ENCODE data around the gene CROCC2. TPM values are rescaled to one million over a fixed set of nuclear protein-coding genes. Genes with fewer than 3 reads are reported as not detected.

Gene CROCC2
- total RNA-seq, 1 donor from 2014 or later: 0.23 TPM

DNA sequence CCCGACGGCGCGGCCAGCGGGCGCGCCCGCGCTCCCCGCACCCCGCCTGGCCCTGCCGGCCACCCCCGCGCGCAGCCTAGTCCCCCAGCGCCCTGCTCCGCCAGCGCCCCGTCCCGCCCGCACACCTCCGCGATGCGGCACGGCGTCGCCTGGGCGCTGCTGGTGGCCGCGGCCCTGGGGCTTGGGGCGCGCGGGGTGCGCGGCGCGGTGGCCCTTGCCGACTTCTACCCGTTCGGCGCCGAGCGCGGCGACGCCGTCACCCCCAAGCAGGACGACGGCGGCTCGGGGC is 92.5 kb downstream of the CROCC2 start:
- no peak for DNase-seq (ENCODE audit: low spot score)

DNA sequence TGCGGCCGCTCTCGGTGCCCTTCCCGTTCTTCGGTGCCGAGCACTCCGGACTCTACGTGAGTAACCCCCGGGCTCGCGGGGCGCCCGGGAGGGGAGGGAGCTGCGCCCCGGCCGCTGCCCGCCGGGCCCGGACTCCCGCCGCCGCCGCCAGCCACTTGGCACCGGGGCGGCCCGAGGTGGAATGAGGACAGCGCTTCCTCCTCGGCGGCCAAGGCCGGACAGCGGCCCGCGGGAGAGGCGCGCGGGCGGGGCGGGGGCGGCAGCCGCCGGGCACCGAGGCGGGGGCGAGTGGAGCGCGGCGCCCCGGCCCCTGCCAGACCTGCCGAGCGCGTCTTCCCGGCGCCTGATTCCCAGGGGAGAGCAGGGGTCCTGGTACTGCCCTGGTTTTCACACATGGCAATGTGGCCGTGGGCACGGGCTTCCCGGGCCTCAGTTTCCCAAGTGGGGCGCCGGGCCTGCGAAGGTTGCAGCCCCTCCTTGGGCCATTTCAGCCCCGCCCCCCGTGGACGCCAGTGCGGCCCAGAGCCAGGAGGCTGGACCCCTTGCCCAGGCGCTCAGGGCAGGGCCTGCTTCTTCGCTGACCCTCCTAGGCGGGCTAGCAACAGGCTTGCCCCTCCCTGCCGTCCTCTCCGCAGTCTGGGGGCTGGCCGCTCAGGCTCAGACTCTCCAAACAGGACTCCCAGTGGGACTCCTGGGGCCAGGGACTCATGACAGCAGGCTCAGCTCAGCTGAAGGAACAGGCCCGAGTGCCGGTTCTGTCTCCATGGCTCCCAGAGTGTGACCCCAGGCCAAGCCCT is 93.1 kb downstream of the CROCC2 start:
- DNase-seq (ENCODE audit: low spot score): peak; percentile 45

DNA sequence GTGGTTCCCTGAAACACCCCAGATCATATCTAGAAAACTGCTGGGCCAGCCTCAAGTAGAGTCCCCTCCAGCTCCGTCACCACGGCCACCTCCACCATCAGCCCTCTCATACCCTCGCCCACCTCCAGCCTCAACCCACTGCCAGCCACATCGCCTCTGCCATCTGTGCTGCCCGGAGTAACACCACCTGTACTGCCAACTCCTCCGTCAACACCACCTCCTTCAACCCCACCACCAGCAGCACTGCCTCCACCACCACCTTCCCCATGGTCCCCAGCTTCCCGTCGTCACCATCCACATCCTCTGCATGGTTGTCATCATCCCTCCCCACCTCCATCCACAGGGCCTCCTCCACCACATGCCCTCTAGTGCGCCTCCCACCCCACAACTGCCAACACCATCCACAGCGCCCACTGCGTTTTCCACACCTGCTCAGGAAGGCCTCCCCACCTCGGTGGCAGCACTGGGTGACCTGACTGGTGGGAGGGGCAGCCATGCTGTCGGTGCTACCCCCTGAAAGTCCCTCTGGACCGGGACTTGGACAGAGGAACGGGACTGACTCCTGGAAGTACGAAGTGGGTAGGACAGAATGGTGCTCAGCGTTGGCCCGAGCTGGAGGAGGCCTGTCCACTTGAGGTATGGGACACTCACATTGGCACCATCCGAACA is 93.9 kb downstream of the CROCC2 start:
- peak; percentile 41 for DNase-seq (ENCODE audit: low spot score)

DNA sequence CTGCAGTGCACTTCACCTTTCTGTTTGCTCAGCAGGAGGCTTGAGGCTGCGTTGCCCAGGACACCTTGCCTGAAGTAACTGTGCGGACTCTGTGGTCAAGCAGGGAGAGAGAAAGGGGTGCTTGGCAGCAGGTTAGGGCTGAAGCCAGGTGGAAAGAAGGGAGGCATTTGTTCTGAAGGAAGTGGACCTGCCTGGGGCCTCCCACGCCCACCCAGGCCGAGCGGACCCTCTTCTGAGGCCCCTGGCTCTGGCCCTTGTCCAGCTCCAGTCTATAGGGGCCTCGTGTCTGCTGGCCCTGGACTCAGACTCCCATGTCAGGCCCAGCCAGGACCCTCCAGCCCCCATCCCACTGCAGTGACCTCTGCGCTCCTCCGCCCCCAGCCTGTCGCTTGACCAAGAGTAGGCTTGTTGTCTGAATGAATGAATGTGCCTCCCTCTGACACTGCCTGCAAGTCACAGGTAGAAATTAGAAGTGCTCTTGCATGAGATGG is 94.7 kb downstream of the CROCC2 start:
- DNase-seq (ENCODE audit: low spot score): peak; percentile 37

DNA sequence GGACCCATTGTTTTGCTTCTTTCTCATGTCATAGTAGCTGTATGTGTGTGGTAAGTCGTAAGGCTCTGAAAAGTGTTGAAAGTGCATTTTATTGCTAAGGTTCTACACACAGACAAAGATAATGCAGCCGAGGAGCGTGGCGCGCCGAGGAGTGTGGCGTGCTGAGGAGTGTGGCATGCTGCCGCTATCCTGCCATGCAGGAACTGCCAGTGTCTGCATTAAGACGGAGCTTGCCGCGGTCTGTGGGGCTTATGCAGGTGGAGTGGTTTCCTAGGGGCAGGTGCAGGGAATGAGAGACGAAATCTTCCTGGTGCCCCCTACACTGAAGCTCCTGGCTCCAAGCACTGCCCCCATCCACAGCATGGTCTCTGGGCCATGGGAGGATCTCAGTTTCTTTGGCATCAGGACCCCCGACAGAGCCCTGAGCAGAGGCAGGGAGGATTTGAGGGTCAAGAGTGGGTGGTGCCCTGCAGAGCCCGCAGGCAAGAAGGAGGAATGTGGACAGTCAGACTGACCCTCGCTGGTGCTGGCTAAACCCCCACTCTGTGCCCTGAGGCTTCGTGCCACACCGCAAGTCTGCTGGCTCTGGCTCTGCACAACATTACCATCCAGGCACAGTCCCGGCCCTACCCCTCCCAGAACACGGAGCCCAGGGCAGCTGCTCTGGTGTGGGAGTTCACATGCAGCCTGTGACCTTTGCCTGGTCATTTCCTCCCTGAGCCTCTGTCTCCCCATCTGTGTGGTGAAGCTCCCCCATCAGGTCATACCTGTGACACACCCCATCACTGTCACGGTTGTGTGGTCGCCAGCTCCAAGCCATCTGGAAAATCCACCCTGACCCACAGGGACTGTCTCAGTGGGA is 95.5 kb downstream of the CROCC2 start:
- peak; percentile 41 for DNase-seq (ENCODE audit: low spot score)

DNA sequence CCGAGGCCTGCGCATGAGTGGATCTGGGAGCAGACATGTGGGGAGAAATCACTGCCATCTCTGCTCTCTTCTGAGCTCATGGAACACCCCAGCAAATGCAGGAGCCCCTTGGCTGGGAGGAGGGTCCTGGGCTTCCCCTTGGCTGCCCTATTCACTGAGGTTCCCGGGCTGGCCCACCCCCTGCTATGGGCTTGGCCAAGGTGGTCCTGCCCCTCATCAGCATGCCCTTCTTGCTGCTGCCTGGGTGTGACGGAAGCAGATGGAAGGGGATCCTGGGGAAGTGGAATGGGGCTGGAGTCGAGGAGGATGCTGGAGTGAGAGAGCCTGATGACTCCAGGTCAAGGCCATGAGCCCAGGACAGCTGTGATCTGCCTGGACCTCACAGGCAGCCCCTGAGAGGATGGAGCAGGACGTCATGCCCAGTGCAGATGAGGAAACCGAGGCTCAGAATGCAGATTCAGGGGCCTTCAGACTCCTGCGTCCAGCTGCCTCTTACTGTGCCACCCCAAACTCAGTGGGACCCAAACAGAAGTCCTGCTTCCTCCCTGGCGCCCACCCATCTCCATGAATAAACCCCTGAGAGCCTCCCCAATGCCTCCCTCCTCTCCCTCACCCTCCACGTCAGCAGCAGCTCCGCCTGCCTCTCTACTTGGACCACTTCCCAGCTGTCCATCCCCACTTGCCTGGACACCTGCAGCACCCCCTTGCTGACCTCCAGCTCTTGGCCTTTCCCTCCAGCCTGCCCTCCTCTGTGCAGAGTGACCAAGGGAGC is 96.3 kb downstream of the CROCC2 start:
- peak; percentile 32 for DNase-seq (ENCODE audit: low spot score)

DNA sequence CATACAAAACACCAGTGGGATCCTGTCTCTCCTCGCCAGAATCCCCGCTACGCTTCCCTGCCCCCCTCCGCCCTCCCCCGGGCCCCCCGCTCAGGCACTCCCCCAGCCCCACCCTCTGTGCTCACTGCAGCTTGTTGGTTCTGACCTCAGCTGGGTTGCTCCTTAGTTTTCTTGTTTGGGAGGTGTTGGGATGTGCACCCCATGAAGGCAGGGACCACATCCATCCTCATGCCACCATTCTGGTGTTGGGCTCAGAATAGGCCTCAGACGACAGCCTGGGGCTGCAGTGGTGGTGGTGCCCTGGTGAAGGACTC is 96.9 kb downstream of the CROCC2 start:
- DNase-seq (ENCODE audit: low spot score): no peak

DNA sequence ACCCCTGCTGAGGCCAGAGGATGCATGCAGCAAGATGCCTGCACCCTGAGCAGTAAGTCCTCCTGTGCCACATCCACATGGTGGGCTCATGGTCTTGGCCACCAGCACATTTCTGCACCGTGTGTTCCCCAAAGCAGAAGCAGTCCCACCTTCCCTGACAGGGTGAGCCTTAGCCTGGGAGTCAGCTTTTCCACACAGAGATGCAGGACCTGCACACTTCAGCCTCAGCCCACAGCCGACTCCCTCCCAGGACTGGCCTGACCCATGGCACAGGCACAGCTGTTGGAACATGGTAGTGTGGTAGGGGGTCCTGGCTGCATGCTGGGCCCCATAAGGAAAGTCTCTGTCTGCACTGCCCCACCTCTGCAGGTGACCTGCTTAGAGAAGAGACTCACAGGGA is 97.2 kb downstream of the CROCC2 start:
- DNase-seq (ENCODE audit: low spot score): peak; percentile 29

DNA sequence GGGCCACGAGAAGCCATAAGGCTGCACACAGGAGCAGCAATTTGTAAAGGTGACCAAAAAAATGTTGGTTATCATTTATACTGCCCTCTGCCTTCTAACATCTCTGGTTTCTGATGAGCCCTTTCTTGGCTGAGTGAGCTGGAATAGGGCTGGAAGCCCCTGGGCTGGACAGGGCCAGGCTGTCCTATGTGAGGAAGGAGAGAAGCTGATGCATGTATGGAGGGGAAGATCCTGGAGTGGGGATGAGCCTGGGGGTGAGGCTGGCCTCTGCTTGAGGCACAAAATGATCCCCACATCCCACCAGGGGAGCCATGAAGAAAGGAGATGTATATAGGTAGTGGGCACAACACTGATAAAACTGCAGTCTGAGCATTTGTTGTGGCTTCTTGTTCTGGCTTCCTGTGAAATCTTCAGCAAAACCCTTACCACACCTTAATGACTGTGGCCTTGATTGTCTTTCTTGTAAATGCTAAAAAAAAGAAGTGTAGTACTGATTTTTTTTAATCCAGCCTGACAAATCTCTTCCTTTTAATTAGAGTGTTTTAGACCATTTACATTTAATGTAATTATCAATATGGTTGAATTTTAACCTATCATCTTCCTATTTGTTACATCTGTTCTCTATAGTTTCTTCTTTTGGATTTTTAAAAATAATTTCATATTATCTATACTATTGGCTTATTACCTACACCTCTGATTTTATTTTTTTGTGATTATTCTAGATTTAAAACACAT is 97.9 kb downstream of the CROCC2 start:
- peak; percentile 12 for DNase-seq (ENCODE audit: low spot score)

DNA sequence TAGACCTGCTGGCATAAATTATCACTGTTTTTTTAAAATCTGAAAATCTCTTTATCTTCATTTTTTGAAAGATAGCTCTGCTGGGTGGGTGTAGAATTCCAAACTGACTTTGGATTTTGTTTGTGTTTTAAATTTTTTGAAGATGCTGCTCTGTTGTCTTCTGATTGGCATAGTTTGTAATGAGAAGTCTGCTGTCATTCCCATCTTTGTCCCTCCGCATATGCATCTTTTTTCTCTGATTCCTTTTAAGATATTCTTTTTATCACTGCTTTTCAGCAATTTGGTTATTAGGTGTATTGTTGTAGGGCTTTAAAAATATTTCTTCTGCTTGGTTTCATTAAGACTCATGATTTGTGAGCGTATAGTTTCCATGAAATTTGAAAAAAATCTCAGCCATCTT is 99.4 kb downstream of the CROCC2 start:
- no peak for DNase-seq (ENCODE audit: low spot score)

DNA sequence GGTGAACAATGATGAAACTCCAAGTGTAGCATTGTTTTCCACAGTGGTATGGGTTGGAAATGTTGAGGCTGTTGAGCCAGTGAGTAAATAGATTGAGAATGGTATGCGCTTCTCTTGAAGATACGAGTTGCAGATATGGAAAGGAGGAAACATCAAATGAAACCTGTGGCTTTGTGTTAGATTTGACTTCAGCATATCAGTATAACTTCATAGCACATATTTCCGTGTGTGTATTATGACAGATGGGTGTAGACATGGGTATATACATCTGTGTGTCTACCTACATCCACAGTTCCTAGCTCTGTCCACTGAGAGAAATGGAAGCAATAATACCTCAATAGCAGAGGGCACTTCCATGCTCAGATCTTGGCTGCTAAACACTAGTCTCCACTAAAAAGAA is 100.3 kb downstream of the CROCC2 start:
- no peak for DNase-seq (ENCODE audit: low spot score)

DNA sequence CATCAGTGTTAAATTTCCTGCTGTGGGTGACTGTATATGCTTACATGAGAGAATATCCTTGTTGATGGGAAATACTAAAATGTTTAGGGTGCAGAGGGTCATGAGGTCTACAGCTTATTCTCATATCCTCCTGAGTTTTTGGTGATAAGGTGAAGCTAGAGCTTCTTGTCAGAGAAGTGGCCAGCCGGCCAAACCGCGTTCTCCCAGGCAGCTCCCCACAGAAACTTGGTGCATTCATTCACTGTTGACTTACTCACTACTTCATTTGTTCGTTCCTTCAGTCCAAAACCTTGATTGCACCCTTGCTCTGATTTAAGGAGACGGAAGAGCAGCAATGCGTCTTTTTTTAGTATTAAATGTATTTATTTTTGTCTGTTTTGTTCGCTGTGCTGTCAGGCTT is 101.0 kb downstream of the CROCC2 start:
- peak; percentile 27 for DNase-seq (ENCODE audit: low spot score)

DNA sequence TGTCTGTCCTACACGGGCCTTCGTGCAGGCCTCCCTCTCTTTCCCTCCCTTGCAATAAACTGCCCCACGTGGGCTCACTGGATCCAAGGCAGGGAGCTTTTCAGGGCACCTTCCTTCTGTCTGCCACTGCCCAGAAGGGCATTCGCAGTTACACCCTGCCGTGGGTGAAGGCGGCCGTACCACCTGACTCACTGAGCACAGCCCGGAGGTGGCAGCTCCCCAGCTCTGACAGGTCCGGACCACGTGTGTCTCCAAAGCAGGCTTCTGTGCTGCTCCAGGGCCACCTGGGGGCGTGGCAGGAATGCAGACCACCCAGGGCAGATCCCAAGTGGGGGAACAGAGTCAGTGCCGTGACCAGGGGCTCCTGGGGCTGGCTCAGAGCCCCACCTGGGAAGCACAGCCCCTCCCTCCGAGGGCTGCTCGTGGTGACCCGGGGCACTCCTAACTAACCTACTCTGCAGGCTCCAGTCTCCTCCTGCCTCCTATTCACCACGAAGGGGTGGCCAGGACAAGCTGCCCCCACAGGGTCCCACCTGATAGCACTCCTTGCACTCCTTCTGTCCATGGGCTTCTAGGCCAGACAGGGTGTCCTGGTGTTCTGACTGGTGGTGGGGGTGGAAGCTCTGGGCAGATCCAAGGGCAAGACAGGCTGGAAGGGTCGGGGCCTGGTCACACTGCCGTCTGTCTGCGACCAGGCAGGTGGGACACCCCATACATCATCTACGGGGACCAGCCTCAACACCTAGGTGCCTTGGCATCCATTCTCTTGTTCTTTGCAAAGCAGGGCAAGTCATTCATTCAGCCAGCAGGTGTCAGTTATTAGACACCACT is 102.0 kb downstream of the CROCC2 start:
- DNase-seq (ENCODE audit: low spot score): peak; percentile 41

DNA sequence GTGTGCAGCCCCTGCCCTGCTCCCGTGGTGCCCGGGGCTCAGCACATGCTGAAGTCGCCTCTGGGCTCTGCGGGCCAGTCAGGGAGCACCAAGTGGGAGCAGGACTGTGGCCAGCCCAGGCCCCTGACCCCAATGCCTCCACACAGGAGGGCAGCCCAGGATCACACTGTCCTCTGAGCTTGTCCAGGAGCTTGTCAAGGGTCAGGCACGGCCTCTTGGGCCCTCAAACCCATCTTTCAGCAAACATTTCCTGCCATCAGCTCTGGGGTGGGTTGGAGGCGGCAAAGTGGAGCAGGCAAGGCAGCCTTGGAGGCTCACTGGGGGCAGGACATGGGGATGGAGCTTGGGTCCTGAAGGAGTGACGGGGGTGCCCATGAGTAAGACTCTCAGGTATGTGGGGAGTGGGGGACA is 102.6 kb downstream of the CROCC2 start:
- peak; percentile 34 for DNase-seq (ENCODE audit: low spot score)

DNA sequence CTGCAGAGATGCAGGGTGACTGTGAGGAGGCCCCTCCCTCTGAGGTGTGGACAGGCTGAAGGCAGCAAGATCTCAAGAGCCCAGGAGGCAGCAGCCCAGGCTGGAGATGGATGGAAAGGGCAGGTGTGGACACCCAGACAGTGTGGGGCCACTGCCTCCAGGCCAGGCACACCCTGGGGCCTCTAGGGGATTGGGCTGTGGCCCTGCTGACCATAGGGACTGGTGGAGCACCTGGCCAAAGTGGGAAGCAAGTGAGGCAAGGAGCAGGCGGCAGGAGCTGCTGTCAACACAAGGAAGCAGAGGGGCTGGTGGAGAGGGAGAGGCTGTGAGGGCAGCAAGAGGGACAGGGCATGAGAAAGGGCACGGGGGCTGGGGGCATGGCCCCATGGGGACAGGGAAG is 103.1 kb downstream of the CROCC2 start:
- DNase-seq (ENCODE audit: low spot score): peak; percentile 41

DNA sequence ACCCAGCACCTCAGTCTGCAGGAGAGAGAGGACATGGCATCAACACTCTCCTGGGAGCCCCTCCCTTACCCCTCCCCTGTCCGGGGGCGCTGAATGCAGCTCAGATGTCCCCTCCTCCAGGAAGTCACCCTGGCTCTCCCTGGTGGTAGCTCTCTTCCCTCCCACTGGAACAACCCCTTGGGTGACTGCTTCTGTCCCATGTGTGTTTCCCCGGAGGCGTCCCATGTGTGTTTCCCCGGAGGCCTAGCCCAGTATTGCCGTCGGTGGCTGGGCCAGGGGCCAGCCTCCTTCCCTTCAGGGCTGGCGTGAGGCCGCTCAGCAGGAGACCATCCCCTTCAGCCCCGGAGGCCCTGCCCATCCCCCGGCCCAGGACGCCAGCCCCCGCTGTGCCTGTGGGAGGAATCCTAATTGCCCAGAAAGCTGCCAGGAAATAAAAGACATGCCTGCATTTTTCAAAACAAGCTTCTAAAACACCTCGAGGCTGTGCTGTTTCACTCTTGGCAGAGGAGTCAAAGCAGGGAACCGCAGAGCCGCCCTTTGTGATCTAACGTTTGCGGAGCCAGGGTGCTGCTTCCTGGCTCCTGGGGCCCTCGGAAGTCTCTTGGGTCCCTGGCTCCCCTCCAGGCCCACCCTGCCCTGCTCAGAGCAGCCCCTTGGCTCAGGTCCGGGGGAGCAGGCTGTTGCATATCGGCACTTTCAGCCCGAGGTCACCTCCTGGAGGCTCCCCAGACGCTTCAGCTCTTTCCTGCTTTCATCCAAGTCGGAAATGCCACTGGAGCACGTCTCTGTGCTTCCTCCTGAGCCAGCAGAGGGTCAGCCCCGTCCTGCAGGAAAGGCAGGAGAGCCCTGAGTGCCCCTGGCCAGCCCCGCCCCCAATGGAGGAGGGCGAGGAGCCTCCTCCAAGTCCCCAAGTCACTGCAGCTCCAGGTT is 103.7 kb downstream of the CROCC2 start:
- peak; percentile 53 for DNase-seq (ENCODE audit: low spot score)

DNA sequence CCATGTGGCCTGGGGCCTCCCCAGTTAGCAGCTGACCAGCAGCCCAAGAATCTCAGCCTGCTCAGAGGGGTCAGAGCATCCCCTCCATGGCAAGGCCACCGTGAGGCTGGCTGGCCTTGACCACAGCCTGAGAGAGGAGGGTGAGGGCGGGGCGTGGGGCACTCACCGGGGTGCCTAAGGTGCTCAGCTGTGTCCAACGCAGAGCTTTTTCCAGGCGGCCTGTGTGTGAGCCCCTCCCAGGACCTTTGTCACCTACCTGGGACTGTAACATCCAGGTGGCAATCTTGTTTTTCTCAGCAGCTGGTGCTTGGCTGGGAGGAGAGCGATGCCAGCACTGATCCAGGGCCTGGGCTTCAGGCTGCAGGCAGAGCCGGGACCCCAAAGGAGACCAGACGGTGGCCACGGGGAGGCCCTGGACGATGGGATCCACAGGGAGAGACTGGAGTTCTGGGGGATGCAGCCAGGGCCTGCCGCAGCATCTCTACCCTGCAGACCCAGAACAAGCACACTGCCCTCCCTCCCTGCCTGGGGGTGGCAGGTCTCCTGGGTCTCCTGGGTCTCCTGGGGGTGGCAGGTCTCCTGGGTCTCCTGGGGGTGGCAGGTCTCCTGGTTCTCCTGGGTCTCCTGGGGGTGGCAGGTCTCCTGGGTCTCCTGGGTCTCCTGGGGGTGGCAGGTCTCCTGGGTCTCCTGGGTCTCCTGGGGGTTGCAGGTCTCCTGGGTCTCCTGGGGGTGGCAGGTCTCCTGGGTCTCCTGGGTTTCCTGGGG is 104.6 kb downstream of the CROCC2 start:
- peak; percentile 38 for DNase-seq (ENCODE audit: low spot score)

DNA sequence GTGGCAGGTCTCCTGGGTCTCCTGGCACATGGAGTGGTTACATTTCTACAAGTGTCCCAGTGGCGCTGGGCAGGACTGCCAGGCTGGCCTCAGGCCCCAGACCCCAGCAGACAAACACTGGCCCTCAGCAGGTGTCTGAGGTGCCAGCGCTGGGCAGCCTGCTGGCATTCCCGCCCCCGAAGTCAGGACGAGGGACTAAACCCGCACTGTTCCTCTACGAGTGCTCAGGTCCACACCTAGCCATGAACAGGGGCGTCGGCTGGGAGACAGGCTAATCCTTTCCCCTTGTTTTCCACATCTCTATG is 105.1 kb downstream of the CROCC2 start:
- DNase-seq (ENCODE audit: low spot score): peak; percentile 28
